K562 (cell line): Measurements from ENCODE around the gene ZC3H13. TPM values are rescaled to one million over a fixed set of nuclear protein-coding genes. Genes with fewer than 3 reads are reported as not detected.

Experiments
- ATAC-seq: fragments of 200-7000 bp; cut with Tn5 transposase; 3 replicates; pipeline ENCODE4 v1.9.1; 2020; ENCODE audit warnings: moderate library complexity
- BruUV-seq: library from RNA; stranded (reverse); fragments of 400-500 nt; replicated peaks from 2 replicates; lab custom pipeline; 2021; lab: Mats Ljungman, UMichigan
- CTCF ChIA-PET: fragments of 300-600 bp; formaldehyde crosslinking; extraction: SDS; loops from one replicate; lab custom pipeline; 2021; ENCODE audit warnings: low intra/inter-chr PET ratio; lab: Yijun Ruan, JAX
- POLR2A ChIA-PET: fragments of 300-600, 350-650 bp; sonication (Branson Sonifier 250); formaldehyde crosslinking; extraction: SDS; loops from one replicate; lab custom pipeline; 2021; ENCODE audit warnings: antibody characterized with exemption, inconsistent platforms; lab: Yijun Ruan, JAX
- DNase-seq, 4 experiments: peaks; one replicate each; pipeline versions ENCODE4 v3.0.0 to v3.0.0-alpha.2; 2011 to 2018; ENCODE audit warnings: low spot score in 3 of 4, mixed read lengths in 3 of 4; ENCODE audit errors: extremely low read depth in 1 of 4
- FAIRE-seq: peaks from 2 replicates; lab custom pipeline; 2011; peaks lifted over from hg19 to GRCh38; lab: Jason Lieb, UNC
- H2AFZ ChIP-seq: 2 replicates; pipeline ENCODE4 v1.6.0; 2011; ENCODE audit warnings: low read depth, low read length, control low read depth, inconsistent platforms
- H3K27ac ChIP-seq: fragments of 200-600 bp; 3 replicates; pipeline ENCODE4 v1.8.0; 2011; ENCODE audit warnings: low read depth, mild to moderate bottlenecking, control low read depth, inconsistent platforms, low read length, moderate library complexity, mixed read lengths; ENCODE audit errors: extremely low read depth
- H3K27me3 ChIP-seq, 2 experiments: fragments of 300-600 bp in 1 of 2; 2 replicates in 1 of 2; 3 replicates in 1 of 2; pipeline versions ENCODE4 v1.6.0 to v1.8.0; 2011; ENCODE audit warnings: inconsistent platforms in 2 of 2, low read length in 2 of 2, mild to moderate bottlenecking in 1 of 2, mixed read lengths in 1 of 2, moderate library complexity in 1 of 2; ENCODE audit not compliant: control insufficient read depth in 2 of 2, insufficient read depth in 2 of 2
- H3K36me3 ChIP-seq: fragments of 300-600 bp; 3 replicates; pipeline ENCODE4 v1.8.0; 2011; ENCODE audit warnings: mild to moderate bottlenecking, low read length, inconsistent platforms; ENCODE audit not compliant: control insufficient read depth, insufficient read depth
- H3K4me1 ChIP-seq, 2 experiments: fragments of 200-600 bp in 1 of 2; replicated peaks in 1 of 2; 2 replicates in 1 of 2; 3 replicates in 1 of 2; pipeline versions ENCODE4 v1.5.1 to v1.8.0; 2011; ENCODE audit warnings: inconsistent platforms in 2 of 2, low read length in 2 of 2, mild to moderate bottlenecking in 1 of 2, mixed read lengths in 1 of 2, moderate library complexity in 1 of 2; ENCODE audit not compliant: control insufficient read depth in 2 of 2, insufficient read depth in 2 of 2
- H3K4me2 ChIP-seq: 2 replicates; pipeline ENCODE4 v1.6.1; 2011; ENCODE audit warnings: low read length, control low read depth, inconsistent platforms, mixed read lengths; ENCODE audit not compliant: insufficient read depth
- H3K4me3 ChIP-seq: fragments of 200-600 bp; sonication (generic), shearing (Covaris generic); 2 replicates; pipeline ENCODE4 v1.5.1; 2016; ENCODE audit warnings: control low read depth, inconsistent platforms
- H3K79me2 ChIP-seq: fragments of 200-600 bp; 3 replicates; pipeline ENCODE4 v1.8.0; 2011; ENCODE audit warnings: low read length, inconsistent platforms; ENCODE audit not compliant: control insufficient read depth, insufficient read depth
- H3K9ac ChIP-seq, 2 experiments: 2 replicates each; pipeline versions ENCODE4 v1.6.0 to v1.6.1; 2011; ENCODE audit warnings: low read depth in 2 of 2, low read length in 2 of 2, control low read depth in 1 of 2, inconsistent platforms in 1 of 2, mild to moderate bottlenecking in 1 of 2, mixed read lengths in 1 of 2; ENCODE audit not compliant: insufficient read depth in 1 of 2
- H3K9me1 ChIP-seq: one replicate; pipeline ENCODE4 v1.6.0; 2011; ENCODE audit warnings: inconsistent platforms, mild to moderate bottlenecking, low read length, moderate library complexity; ENCODE audit not compliant: control insufficient read depth, insufficient read depth
- H3K9me3 ChIP-seq: replicated peaks from 2 replicates; pipeline ENCODE4 v1.5.1; 2011; ENCODE audit warnings: low read depth, low read length, inconsistent platforms; ENCODE audit not compliant: control insufficient read depth, insufficient read depth
- H4K20me1 ChIP-seq: replicated peaks from 2 replicates; pipeline ENCODE4 v1.6.1; 2011; ENCODE audit warnings: low read length, inconsistent platforms, mixed read lengths; ENCODE audit not compliant: control insufficient read depth, insufficient read depth
- CEBPB ChIP-seq: fragments of 450-650 bp; IDR thresholded peaks from 2 replicates; pipeline ENCODE4 v1.6.1; 2016; ENCODE audit warnings: missing genetic modification characterization, missing compliant biosample characterization
- CEBPG ChIP-seq, 3 experiments: fragments of 200-800 bp in 1 of 3; sonication (Bioruptor generic) in 1 of 3; sonication (generic) in 1 of 3; formaldehyde crosslinking in 1 of 3; IDR thresholded peaks in 2 of 3; conservative IDR thresholded peaks in 1 of 3; 2 replicates each; pipeline versions ENCODE4 v1.6.1 to v1.8.0; 2016 to 2022; ENCODE audit warnings: missing compliant biosample characterization in 2 of 3, missing genetic modification characterization in 2 of 3, mild to moderate bottlenecking in 1 of 3, missing genetic modification reagents in 1 of 3
- ZFP36 ChIP-seq: fragments of 150-350 bp; IDR thresholded peaks from 2 replicates; pipeline ENCODE4 v1.6.1; 2018; ENCODE audit warnings: low read length, low read depth; ENCODE audit not compliant: partially characterized antibody
- in situ Hi-C: fragments of 300-500 bp; cut with MboI; formaldehyde crosslinking; loops from 4 replicates; pipeline ENCODE4 v1.15.0; 2018; ENCODE audit warnings: inconsistent platforms, mixed read lengths
- intact Hi-C: fragments of 100-400 bp; cut with micrococcal nuclease; formaldehyde crosslinking; loops from 2 replicates; pipeline ENCODE4 v1.14.2; 2022
- polyA plus RNA-seq, 8 experiments: library from polyadenylated mRNA; depleted of rRNA in 4 of 8; stranded (reverse) in 5 of 8; unstranded in 3 of 8; fragments of >200 nt; fragmentation: Nextera tagmentation in 2 of 8; fragmentation: Illumina TruSeq in 1 of 8; extraction: Ambion mirVana in 2 of 8; extraction: Trizol in 1 of 8; gene quantifications; 2 replicates each; pipeline versions ENCODE4 v1.2.1 to v1.2.3, GENCODE V29; 2011 to 2014; ENCODE audit warnings: inconsistent platforms in 1 of 8, missing spikeins in 1 of 8
- total RNA-seq, 7 experiments: library from RNA; depleted of rRNA in 6 of 7; stranded (reverse); fragments of >200 nt in 6 of 7; fragmentation: Illumina TruSeq in 2 of 7; extraction: Trizol in 2 of 7; gene quantifications; 2 replicates each; pipeline versions ENCODE4 v1.2.1 to v1.2.3, GENCODE V29; 2011 to 2021; ENCODE audit warnings: low replicate concordance in 1 of 7
- TF ChIP-seq, protein P1 (sequence below), 2 experiments: fragments of 450-650 bp in 1 of 2; sonication (generic) in 1 of 2; formaldehyde crosslinking in 1 of 2; IDR thresholded peaks in 1 of 2; conservative IDR thresholded peaks in 1 of 2; 2 replicates each; pipeline versions ENCODE4 v1.6.1 to v1.8.1; 2016 to 2023; ENCODE audit warnings: mild to moderate bottlenecking in 2 of 2, moderate library complexity in 2 of 2, inconsistent platforms in 1 of 2, missing genetic modification reagents in 1 of 2

Gene ZC3H13
- total and polyA plus RNA-seq, 9 of the 15 experiments (the other 6 are each of a cell fraction or from before 2014, with no cell fraction given): 4.9 to 27.6 (median 12.1) TPM

DNA sequence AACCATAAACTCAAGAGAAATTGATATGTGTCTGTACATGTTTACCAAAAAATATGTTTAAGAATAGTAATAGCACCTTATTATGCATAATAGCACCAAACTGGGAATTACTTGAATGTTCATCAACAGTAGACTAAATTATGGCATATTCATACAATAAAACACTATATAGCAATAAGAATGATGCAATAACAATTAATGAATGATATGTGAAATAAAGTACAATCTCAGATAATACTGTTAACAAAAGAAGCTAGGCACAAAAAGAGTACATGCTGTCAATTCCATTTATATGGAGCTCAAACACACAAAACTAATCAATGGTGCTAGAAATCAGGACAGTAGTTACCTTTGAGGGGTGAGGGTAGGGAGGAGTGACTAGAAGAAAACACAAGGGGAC, 36.3 kb downstream of the ZC3H13 start:
- Histone ChIP-seq H3K27me3 (no peaks in the 10 kb centered on the region), H3K79me2 (no peaks in the 10 kb centered on the region), H3K4me3 (no peak overlapping the region), H4K20me1 (no peaks in the 10 kb centered on the region), H3K9me1 (no peaks in the 10 kb centered on the region), H3K4me1 (no peaks in the 10 kb centered on the region), H3K36me3 (peaks cover 46% of the 10 kb centered on the region), H3K9ac (no peak overlapping the region), H2AFZ (no peak overlapping the region), H3K27ac (no peak overlapping the region), H3K9me3 (no peaks in the 10 kb centered on the region), H3K4me2 (no peak overlapping the region)
- in situ Hi-C loops: no loop called here
- FAIRE-seq: peak; percentile 35
- DNase-seq: no peak
- no peak for TF ChIP-seq ZFP36
- peak; percentile 41 for TF ChIP-seq CEBPB (tag)
- TF ChIP-seq, protein P1, sequence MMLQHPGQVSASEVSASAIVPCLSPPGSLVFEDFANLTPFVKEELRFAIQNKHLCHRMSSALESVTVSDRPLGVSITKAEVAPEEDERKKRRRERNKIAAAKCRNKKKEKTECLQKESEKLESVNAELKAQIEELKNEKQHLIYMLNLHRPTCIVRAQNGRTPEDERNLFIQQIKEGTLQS (IDR thresholded peaks at IDR 0.05): peak; percentile 48; the same call in 1 of the 2 replicates
- TF ChIP-seq, protein P1 (CRISPR knock-in tag; conservative IDR thresholded peaks at IDR 0.05): no peak
- no peak for TF ChIP-seq CEBPG (CRISPR knock-in tag; IDR thresholded peaks at IDR 0.05)
- TF ChIP-seq CEBPG (tag; conservative IDR thresholded peaks at IDR 0.05 in 1 of 2, IDR thresholded peaks at IDR 0.05 in 1 of 2): peak in 1 of 2 experiments; percentile 71; a peak in 2 of 4 replicates
- ATAC-seq: no peak
- no TSS peak for BruUV-seq
- CTCF ChIA-PET: no interaction called here
- POLR2A ChIA-PET: no interaction called here
- intact Hi-C loops: no loop called here
